Activated T-helper 17 cell treated with anti-CD3 and anti-CD28 coated beads, Interleukin-2, amount 50 U/mL, for 72 hours (primary cell): ENCODE measurements around the gene PLAGL2. TPM values are rescaled to one million over a fixed set of nuclear protein-coding genes. Genes with fewer than 3 reads are reported as not detected.

Source experiments
- ATAC-seq: fragments of 150-1000 bp; cut with Tn5 transposase; replicated peaks from 2 replicates; pipeline ENCODE4 v1.10.0; 2021; ENCODE audit warnings: mild to moderate bottlenecking, moderate library complexity
- H3K27ac Mint-ChIP-seq: one replicate; pipeline ENCODE4 v1.8.0; 2022; ENCODE audit warnings: mixed read lengths
- H3K27me3 Mint-ChIP-seq: one replicate; pipeline ENCODE4 v1.8.0; 2022; ENCODE audit warnings: mixed read lengths
- H3K36me3 Mint-ChIP-seq: one replicate; pipeline ENCODE4 v1.8.0; 2022; ENCODE audit warnings: low read depth, mild to moderate bottlenecking, mixed read lengths
- H3K4me1 Mint-ChIP-seq: one replicate; pipeline ENCODE4 v1.8.0; 2022; ENCODE audit warnings: mixed read lengths
- H3K4me3 Mint-ChIP-seq: one replicate; pipeline ENCODE4 v1.8.0; 2022; ENCODE audit warnings: mild to moderate bottlenecking, mixed read lengths
- H3K9me3 Mint-ChIP-seq: one replicate; pipeline ENCODE4 v1.8.0; 2022; ENCODE audit warnings: mixed read lengths
- total RNA-seq, 2 donors: library from RNA; stranded (reverse); gene quantifications; one replicate each; pipeline ENCODE4 v1.2.3, GENCODE V29; 2022

PLAGL2 gene
- total RNA-seq, 2 donors from 2014 or later, result 61.9 to 93.1 TPM

- no peak overlapping the region for H3K4me3 Mint-ChIP-seq
- H3K36me3 Mint-ChIP-seq, result peaks cover 100% of the 10 kb centered on the region
- H3K9me3 Mint-ChIP-seq, result no peaks in the 10 kb centered on the region
- no peak overlapping the region for H3K27ac Mint-ChIP-seq
- no peak for ATAC-seq
- H3K27me3 Mint-ChIP-seq, result no peaks in the 10 kb centered on the region
- no peaks in the 10 kb centered on the region for H3K4me1 Mint-ChIP-seq
These were observed 57.9 kb downstream of the PLAGL2 start for GRCh38 chr20:32149566-32150170.

GRCh38 chr20:32144898-32145662 is 62.5 kb downstream of the PLAGL2 start:
- H3K4me1 Mint-ChIP-seq, result no peaks in the 10 kb centered on the region
- no peaks in the 10 kb centered on the region for H3K9me3 Mint-ChIP-seq
- ATAC-seq, result no peak
- no peak overlapping the region for H3K4me3 Mint-ChIP-seq
- H3K27me3 Mint-ChIP-seq, result no peaks in the 10 kb centered on the region
- H3K36me3 Mint-ChIP-seq, result peaks cover 100% of the 10 kb centered on the region
- no peak overlapping the region for H3K27ac Mint-ChIP-seq

DNA sequence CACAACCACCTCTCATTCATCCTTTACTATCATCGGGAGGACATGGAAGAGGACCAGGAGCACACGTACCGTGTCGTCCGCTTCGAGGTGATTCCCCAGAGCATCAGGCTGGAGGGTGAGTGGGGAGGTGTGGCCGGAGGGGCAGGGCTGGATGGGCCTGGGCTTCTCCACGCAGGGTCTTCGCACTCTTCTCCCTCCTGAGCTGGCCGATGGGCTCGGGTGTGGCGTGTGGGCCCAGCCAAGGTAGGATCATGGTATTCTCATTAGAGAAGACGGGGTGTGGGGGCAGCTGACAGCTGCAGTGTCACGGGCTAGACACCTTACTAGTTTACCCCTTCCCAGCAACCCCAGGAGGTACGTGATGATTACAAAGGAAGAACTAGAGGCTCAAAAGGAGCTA is 64.6 kb downstream of the PLAGL2 start:
- no peaks in the 10 kb centered on the region for H3K9me3 Mint-ChIP-seq
- no peak overlapping the region for H3K4me3 Mint-ChIP-seq
- no peak overlapping the region for H3K27ac Mint-ChIP-seq
- ATAC-seq, result no peak
- no peaks in the 10 kb centered on the region for H3K27me3 Mint-ChIP-seq
- peaks cover 97% of the 10 kb centered on the region for H3K36me3 Mint-ChIP-seq
- H3K4me1 Mint-ChIP-seq, result peaks cover 10% of the 10 kb centered on the region

Other genes with a start within 250 kb of the PLAGL2 start
- under 1 TPM; 0.03 to 0.04 TPM for gene XKR7, start 239.6 kb downstream of the PLAGL2 start, total RNA-seq
- not detected for gene CCM2L, start 197.3 kb downstream of the PLAGL2 start, total RNA-seq
- under 1 TPM; 0.13 to 0.15 TPM for gene HCK, start 155.5 kb downstream of the PLAGL2 start, total RNA-seq
- gene TM9SF4, start 98.0 kb downstream of the PLAGL2 start, total RNA-seq, result 10 to 100 TPM; 47.0 to 47.4 TPM
- 10 to 100 TPM; 41.4 TPM for gene POFUT1, start 137 bp upstream of the PLAGL2 start, total RNA-seq
- 10 to 100 TPM; 25.9 to 43.0 TPM for gene KIF3B, start 69.9 kb upstream of the PLAGL2 start, total RNA-seq
- 100 to 1,000 TPM; 164 to 232 TPM for gene ASXL1, start 150.6 kb upstream of the PLAGL2 start, total RNA-seq